OCI-LY3 (cell line): ENCODE measurements around the gene CCNB3.

Source experiments
- EZH2phosphoT487 ChIP-seq: fragments of 200-600 bp; shearing (Covaris generic); IDR thresholded peaks from 2 replicates; pipeline ENCODE4 v1.6.1; 2018; ENCODE audit warnings: antibody characterized with exemption, mixed run types, low read depth
- TF ChIP-seq, protein P1 (sequence below): fragments of 200-600, 300-600 bp; sonication (generic); IDR thresholded peaks from 2 replicates; pipeline ENCODE4 v1.5.1; 2014; ENCODE audit warnings: antibody characterized with exemption, low read length, low read depth

DNA sequence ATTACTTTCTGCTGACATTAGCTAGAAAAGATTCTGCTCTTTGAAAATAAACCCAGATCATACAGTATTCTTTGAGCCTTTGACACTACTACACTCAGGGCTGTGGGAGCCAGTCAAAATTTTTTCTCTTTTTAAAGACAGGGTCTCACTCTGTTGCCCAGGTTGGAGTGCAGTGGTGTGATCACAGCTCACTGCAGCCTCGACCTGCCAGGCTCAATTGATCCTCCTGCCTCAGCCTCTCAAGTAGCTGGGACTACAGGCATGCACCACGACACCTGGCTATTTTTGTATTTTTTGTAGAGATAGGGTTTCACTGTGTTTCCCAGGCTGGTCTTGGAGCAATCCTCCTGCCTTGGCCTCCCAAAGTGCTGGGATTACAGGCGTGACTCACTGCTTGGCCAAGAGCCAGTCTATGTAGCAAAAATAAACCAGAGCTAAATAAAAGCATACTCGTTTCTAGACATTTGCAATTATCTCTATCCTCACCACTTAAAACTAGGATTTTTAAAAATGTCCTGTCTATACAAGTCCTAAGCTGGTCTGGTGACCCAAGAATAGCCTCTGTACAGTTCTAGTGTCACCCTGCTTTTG is 46.9 kb upstream of the CCNB3 start:
- TF ChIP-seq, protein P1, sequence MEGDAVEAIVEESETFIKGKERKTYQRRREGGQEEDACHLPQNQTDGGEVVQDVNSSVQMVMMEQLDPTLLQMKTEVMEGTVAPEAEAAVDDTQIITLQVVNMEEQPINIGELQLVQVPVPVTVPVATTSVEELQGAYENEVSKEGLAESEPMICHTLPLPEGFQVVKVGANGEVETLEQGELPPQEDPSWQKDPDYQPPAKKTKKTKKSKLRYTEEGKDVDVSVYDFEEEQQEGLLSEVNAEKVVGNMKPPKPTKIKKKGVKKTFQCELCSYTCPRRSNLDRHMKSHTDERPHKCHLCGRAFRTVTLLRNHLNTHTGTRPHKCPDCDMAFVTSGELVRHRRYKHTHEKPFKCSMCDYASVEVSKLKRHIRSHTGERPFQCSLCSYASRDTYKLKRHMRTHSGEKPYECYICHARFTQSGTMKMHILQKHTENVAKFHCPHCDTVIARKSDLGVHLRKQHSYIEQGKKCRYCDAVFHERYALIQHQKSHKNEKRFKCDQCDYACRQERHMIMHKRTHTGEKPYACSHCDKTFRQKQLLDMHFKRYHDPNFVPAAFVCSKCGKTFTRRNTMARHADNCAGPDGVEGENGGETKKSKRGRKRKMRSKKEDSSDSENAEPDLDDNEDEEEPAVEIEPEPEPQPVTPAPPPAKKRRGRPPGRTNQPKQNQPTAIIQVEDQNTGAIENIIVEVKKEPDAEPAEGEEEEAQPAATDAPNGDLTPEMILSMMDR: no peak
- TF ChIP-seq EZH2phosphoT487: no peak
